ENCODE data around the gene CDH4. TPM values are rescaled to one million over a fixed set of nuclear protein-coding genes. Genes with fewer than 3 reads are reported as not detected.

The CDH4 gene
- total and polyA plus RNA-seq, 11 donors: 0.04 to 0.54 (median 0.08) TPM; not detected in 1

DNA sequence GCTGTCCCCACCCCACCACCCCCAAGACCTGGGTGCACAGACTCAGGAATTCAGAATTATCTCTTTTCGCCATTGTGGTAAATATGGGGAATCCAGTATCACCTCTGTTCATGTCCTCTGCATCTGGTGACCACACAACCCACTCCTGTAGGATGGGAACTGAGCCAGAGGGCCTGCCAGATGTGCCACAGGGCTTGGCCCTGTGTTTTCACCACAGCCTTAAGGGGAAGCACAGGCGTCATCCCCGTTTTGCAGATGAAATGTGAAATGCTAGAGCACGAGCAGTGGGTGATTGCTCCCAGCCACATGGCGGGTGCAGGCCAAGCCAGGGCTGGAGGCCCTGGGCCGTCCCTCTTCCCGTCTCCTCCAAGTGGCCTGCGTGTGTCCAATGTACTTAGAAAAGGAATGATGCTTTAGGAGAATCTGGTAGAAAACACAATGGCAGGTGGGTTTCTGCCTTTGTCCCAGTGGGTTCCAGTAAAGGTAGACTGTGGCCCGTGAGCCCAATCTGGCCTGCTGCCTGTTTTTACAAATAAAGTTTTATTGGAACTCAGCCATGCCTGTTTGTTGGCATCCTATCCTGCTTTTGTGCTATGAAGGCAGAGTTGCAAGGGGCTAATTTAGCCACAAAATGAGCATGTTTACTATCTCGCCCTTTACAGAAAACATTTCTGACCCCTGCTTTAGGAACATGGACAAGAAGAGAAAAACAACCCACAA lies 309.2 kb downstream of the CDH4 start:
- ATAC-seq (no peak), DNase-seq (no peak)
- TF ChIP-seq POLR2A (IDR thresholded peaks at IDR 0.05) (no peak), CTCF (IDR thresholded peaks at IDR 0.05) (no peak)
- intact Hi-C loops (cut with DNase I): no loop called here
- H3K4me1 ChIP-seq: no peaks in the 10 kb centered on the region
- H3K9me3 ChIP-seq: no peaks in the 10 kb centered on the region
- no peak overlapping the region for H3K4me3 ChIP-seq
- WGBS, 4 donors: 82 to 86% (median 83%) methylated on average over 9 to 10 of the region's 10 CpGs
- H3K27me3 ChIP-seq: peaks cover 0 to 4% (median 0%) of the 10 kb centered on the region in 9 donors
- H3K27ac ChIP-seq: no peak overlapping the region
- no peaks in the 10 kb centered on the region for H3K36me3 ChIP-seq

GRCh38 chr20:61562491-61562890 lies 310.4 kb downstream of the CDH4 start:
- DNase-seq (no peak), ATAC-seq (no peak)
- TF ChIP-seq CTCF (IDR thresholded peaks at IDR 0.05) (no peak), POLR2A (IDR thresholded peaks at IDR 0.05) (no peak)
- intact Hi-C loops (cut with DNase I): no loop called here
- Histone ChIP-seq H3K27ac (no peak overlapping the region), H3K4me1 (no peaks in the 10 kb centered on the region), H3K36me3 (no peaks in the 10 kb centered on the region), H3K27me3 (peaks cover 0 to 5% (median 0%) of the 10 kb centered on the region in 9 donors), H3K9me3 (no peaks in the 10 kb centered on the region), H3K4me3 (no peak overlapping the region)
- 69 to 81% (median 75%) methylated on average over 5 to 8 of the region's 8 CpGs for WGBS, 4 donors

- intact Hi-C loops (cut with DNase I): no loop called here
- H3K4me1 ChIP-seq: no peaks in the 10 kb centered on the region
- no peaks in the 10 kb centered on the region for H3K36me3 ChIP-seq
- ATAC-seq (no peak), DNase-seq (no peak)
- no peak overlapping the region for H3K4me3 ChIP-seq
- no peak for TF ChIP-seq POLR2A (IDR thresholded peaks at IDR 0.05)
- TF ChIP-seq CTCF (IDR thresholded peaks at IDR 0.05): no peak
- H3K9me3 ChIP-seq: no peaks in the 10 kb centered on the region
- peaks cover 0 to 5% (median 0%) of the 10 kb centered on the region in 9 donors for H3K27me3 ChIP-seq
- no peak overlapping the region for H3K27ac ChIP-seq
- WGBS, 4 donors: 70 to 75% (median 73%) methylated on average over 6 to 16 of the region's 16 CpGs
Observed at GRCh38 chr20:61562897-61563504, 310.9 kb downstream of the CDH4 start.

DNA sequence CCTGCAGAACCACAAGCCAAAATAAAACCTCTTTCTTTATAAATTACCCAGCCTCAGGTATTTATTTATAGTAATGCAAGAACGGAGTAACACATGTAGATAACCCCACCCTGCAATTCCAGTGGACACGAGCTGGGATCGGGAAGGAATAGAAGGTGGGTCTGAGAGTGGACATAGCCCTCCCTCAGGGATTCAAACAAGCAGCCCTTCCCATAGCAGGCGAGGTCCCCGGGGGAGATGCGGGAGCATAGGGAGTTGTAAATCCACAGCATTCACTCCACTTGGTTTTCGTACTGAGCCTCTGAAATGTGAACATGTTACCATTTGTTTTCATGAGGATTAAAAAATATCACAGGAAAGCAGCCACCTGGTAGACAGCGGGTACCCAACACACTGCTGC lies 312.6 kb downstream of the CDH4 start:
- Histone ChIP-seq H3K27me3 (peaks cover 0 to 5% (median 0%) of the 10 kb centered on the region in 9 donors), H3K4me3 (no peak overlapping the region), H3K4me1 (no peaks in the 10 kb centered on the region), H3K36me3 (no peaks in the 10 kb centered on the region), H3K27ac (no peak overlapping the region), H3K9me3 (no peaks in the 10 kb centered on the region)
- 85 to 88% (median 85%) methylated on average over 7 to 8 of the region's 8 CpGs for WGBS, 4 donors
- intact Hi-C loops (cut with DNase I): no loop called here
- TF ChIP-seq POLR2A (IDR thresholded peaks at IDR 0.05): no peak
- no peak for TF ChIP-seq CTCF (IDR thresholded peaks at IDR 0.05)
- DNase-seq (no peak), ATAC-seq (no peak)
